HepG2 (cell line): ENCODE data around the gene EIF5. TPM values are rescaled to one million over a fixed set of nuclear protein-coding genes. Genes with fewer than 3 reads are reported as not detected.
A peak's percentile ranks its signal among the peaks of the same experiment; 100 is the strongest.

ENCODE experiments used
- ATF2 ChIP-seq: sonication (generic); formaldehyde crosslinking; IDR thresholded peaks from 2 replicates; pipeline ENCODE4 v1.4.0; 2020; ENCODE audit warnings: missing genetic modification reagents
- BORCS8-MEF2B ChIP-seq: sonication (generic); formaldehyde crosslinking; IDR thresholded peaks from 2 replicates; pipeline ENCODE4 v1.8.0; 2022; ENCODE audit warnings: mild to moderate bottlenecking, missing genetic modification reagents
- GATAD1 ChIP-seq: IDR thresholded peaks from 2 replicates; pipeline ENCODE4 v1.6.1; 2016; ENCODE audit warnings: missing genetic modification reagents, missing compliant biosample characterization
- HMGXB4 ChIP-seq, 2 experiments: sonication (generic) in 1 of 2; formaldehyde crosslinking in 1 of 2; IDR thresholded peaks; 2 replicates each; pipeline versions ENCODE4 v1.4.0 to v1.6.1; 2018 to 2020; ENCODE audit warnings: missing genetic modification reagents in 2 of 2, borderline replicate concordance in 1 of 2, low read depth in 1 of 2, mild to moderate bottlenecking in 1 of 2, missing biosample characterization in 1 of 2
- HNF1B ChIP-seq: sonication (generic); formaldehyde crosslinking; IDR thresholded peaks from 2 replicates; pipeline ENCODE4 v1.5.1; 2020; ENCODE audit warnings: mild to moderate bottlenecking, moderate library complexity, missing genetic modification reagents
- RARG ChIP-seq: sonication (generic); formaldehyde crosslinking; IDR thresholded peaks from 2 replicates; pipeline ENCODE4 v1.4.0; 2020; ENCODE audit warnings: low read depth, mild to moderate bottlenecking, missing genetic modification reagents
- RNF2 ChIP-seq: fragments of 450-650 bp; conservative IDR thresholded peaks from 2 replicates; pipeline ENCODE4 v1.6.1; 2016; ENCODE audit warnings: low read depth
- ZFP82 ChIP-seq: sonication (generic); formaldehyde crosslinking; IDR thresholded peaks from 2 replicates; pipeline ENCODE4 v1.5.1; 2020; ENCODE audit warnings: mild to moderate bottlenecking, missing genetic modification reagents, borderline replicate concordance
- ZNF549 ChIP-seq: sonication (generic); formaldehyde crosslinking; IDR thresholded peaks from 2 replicates; pipeline ENCODE4 v1.5.0; 2020; ENCODE audit warnings: missing genetic modification reagents
- ZNF558 ChIP-seq: sonication (generic); formaldehyde crosslinking; IDR thresholded peaks from 2 replicates; pipeline ENCODE4 v1.9.0; 2022; ENCODE audit warnings: mild to moderate bottlenecking, missing genetic modification reagents, borderline replicate concordance
- ZNF609 ChIP-seq: sonication (generic); formaldehyde crosslinking; IDR thresholded peaks from 2 replicates; pipeline ENCODE4 v1.4.0; 2020; ENCODE audit warnings: mild to moderate bottlenecking, missing genetic modification reagents, borderline replicate concordance
- ZNF710 ChIP-seq: sonication (generic); formaldehyde crosslinking; IDR thresholded peaks from 2 replicates; pipeline ENCODE4 v1.5.0; 2020; ENCODE audit warnings: mild to moderate bottlenecking, missing genetic modification reagents, borderline replicate concordance
- ZNF782 ChIP-seq: sonication (generic); formaldehyde crosslinking; IDR thresholded peaks from 2 replicates; pipeline ENCODE4 v1.4.0; 2020; ENCODE audit warnings: missing genetic modification reagents, mild to moderate bottlenecking, borderline replicate concordance
- polyA plus RNA-seq, 8 experiments: library from polyadenylated mRNA; depleted of rRNA in 3 of 8; stranded (reverse) in 7 of 8; unstranded in 1 of 8; fragments of >200 nt; fragmentation: Illumina TruSeq in 4 of 8; extraction: Trizol in 4 of 8; gene quantifications; 2 replicates each; pipeline versions ENCODE4 v1.2.1 to v1.2.3, GENCODE V29; 2011 to 2016; ENCODE audit warnings: low read depth in 4 of 8, missing spikeins in 1 of 8, mixed read lengths in 1 of 8; ENCODE audit not compliant: insufficient read depth in 1 of 8
- total RNA-seq, 5 experiments: library from RNA; depleted of rRNA; stranded (reverse); fragments of >200 nt; fragmentation: Illumina TruSeq; extraction: Trizol; gene quantifications; 2 replicates each; pipeline ENCODE4 v1.2.3, GENCODE V29; 2016; ENCODE audit warnings: low read depth in 1 of 5

Gene EIF5
- total and polyA plus RNA-seq, 2 of the 13 experiments (the other 11 are each of a cell fraction or from before 2014, with no cell fraction given), result 189 to 281 TPM

GRCh38 chr14:103385929-103386712 lies 52.1 kb downstream of the EIF5 start (continued):
- TF ChIP-seq ZNF609 (CRISPR knock-in tag) (no peak), HMGXB4 (CRISPR knock-in tag; IDR thresholded peaks at IDR 0.05; ENCODE audit: borderline replicate concordance in 1 of 2, low read depth in 1 of 2) (0 out of 4 replicates have a peak, but pooled peaks of 1 of the 2 experiments have one; percentile 11), RARG (no peak), BORCS8-MEF2B (CRISPR knock-in tag) (no peak), ZNF710 (CRISPR knock-in tag) (no peak), RNF2 (no peak), GATAD1 (CRISPR knock-in tag) (0 out of 2 replicates have a peak, but pooled peaks have one; percentile 15), ZFP82 (CRISPR knock-in tag) (no peak), ZNF558 (CRISPR knock-in tag) (no peak), ATF2 (CRISPR knock-in tag) (no peak), HNF1B (CRISPR knock-in tag) (0 out of 2 replicates have a peak, but pooled peaks have one; percentile 44), ZNF782 (CRISPR knock-in tag) (0 out of 2 replicates have a peak, but pooled peaks have one; percentile 26), ZNF549 (CRISPR knock-in tag) (no peak)
